ENCODE results near the gene NT5C2.

DNA sequence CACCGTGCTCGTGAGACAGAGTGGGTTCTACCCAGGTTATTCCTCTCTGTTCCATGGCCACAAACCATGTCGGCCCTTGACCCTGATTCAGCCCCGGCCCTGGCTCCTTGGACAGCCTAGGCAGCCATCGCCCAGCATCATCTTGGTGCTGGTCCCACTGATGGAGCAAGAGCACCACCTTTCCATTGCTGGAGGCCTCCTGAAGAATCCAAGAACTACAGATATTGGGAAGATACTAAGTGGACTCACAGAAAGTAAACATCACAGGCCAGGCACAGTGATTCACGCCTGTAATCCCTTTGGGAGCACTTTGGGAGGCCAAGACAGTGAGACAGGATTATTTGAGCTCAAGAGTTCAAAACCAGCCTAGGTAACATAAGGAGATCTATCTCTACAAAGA lies 125.1 kb downstream of the NT5C2 start:
- TF ChIP-seq CTCF (IDR thresholded peaks at IDR 0.05) (no peak), ZFX (IDR thresholded peaks at IDR 0.05; ENCODE audit: borderline replicate concordance) (no peak)
